ENCODE data around the gene SCFD2.
"Not testable (repeated sequence)": the region's sequence is repeated elsewhere in the genome, so short reads cannot be mapped to it uniquely, and the experiment has no call there.

Gene SCFD2

DNA sequence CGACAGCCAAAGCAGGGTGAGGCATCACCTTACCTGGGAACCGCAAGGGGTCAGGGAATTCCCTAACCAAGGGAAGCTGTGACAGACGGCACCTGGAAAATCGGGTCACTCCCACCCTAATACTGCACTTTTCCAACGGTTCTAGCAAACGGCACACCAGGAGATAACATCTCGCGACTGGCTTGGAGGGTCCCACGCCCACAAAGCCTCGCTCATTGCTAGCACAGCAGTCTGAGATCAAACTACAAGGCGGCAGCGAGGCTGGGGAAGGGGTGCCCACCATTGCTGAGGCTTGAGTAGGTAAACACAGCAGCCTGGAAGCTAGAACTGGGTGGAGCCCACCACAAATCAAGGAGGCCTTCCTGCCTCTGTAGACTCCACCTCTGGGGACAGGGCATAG is 25.7 kb downstream of the SCFD2 start:
- DNase-seq, result not testable (repeated sequence)

- not testable (repeated sequence) for DNase-seq
These were observed 30.9 kb downstream of the SCFD2 start for GRCh38 chr4:53334916-53335315.

GRCh38 chr4:53326535-53326934 is 39.3 kb downstream of the SCFD2 start:
- no peak for DNase-seq

- no peak for DNase-seq
These were observed 43.2 kb downstream of the SCFD2 start for GRCh38 chr4:53322696-53323095.

- DNase-seq, result no peak
These were observed 43.9 kb downstream of the SCFD2 start for GRCh38 chr4:53321984-53322289.

DNA sequence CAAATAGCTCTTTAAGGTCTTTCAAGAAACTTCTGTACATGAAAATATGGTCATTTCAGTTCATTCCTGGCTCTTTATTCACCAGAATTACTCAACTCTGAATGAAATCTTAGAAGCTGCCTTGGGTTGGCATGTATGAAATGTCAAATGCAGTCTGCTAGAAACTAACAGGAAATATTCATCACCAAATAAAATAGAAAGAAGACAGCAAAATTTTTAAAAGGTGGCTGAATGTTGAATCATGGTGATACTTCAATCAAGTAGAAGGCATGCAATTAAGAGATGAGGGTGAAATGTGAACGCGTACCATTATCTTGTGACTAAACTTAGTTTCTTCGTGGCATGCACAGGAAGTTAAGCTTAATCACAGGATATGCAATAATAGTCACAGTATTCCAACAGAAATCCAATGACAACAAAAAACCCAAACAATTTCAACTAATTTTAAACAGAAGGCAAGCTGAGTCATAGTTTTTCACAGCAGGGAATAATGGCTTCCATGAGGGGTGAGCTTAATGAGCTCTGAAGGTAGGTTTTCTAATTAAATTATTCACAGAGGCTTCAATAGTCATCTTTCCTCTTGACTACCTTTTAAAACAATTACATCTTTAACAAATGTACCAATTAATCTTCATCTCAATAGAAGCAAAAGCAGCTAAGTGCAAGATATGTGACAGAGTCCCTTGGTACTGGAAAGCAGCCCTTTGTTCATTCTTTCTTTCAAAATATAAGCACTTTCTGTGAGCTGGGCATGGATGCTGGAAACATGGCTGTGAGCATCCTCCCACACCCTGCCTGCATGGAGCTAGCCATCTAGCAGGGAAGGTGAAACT is 44.5 kb downstream of the SCFD2 start:
- peak; percentile 63 for DNase-seq

- DNase-seq, result no peak
These were observed 50.6 kb downstream of the SCFD2 start for GRCh38 chr4:53315300-53315699.

DNA sequence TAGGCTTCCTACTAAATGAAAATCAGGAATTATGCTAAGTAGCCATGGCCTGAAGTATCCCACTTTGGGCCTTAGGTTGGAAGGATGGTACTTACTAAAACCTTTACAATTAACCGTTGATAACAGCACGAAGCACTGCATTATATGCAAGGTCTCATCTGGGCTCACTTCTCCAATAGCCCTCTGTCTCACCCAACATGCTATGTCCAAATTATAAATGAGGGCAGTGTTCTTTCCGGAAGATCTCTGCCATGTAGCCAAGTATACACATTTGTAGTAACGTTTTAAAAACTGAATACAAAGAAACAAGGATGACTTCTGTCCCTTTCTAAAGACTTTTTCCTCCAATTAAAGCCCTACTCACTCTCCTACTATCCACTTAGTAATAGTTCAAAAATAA is 51.6 kb downstream of the SCFD2 start:
- no peak for DNase-seq

DNA sequence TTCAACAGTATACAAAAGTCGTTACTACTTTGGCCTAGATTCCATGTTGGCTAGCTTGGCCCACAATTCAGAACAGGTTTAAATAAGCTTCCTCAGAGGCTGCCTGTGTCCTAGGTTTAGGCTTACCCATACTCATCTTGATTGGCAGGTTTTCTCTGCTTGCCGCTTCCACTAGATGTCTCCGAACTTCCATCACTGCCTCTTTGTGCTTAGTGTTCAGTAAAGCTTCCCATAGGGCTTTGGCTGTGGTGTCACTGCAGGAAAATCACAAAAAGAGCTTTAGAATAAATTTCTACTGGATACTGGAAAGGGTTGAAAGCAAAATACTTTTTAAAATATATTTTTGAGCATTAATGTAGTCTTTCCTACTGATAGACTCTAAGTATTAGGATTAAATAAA is 52.4 kb downstream of the SCFD2 start:
- DNase-seq, result no peak

DNA sequence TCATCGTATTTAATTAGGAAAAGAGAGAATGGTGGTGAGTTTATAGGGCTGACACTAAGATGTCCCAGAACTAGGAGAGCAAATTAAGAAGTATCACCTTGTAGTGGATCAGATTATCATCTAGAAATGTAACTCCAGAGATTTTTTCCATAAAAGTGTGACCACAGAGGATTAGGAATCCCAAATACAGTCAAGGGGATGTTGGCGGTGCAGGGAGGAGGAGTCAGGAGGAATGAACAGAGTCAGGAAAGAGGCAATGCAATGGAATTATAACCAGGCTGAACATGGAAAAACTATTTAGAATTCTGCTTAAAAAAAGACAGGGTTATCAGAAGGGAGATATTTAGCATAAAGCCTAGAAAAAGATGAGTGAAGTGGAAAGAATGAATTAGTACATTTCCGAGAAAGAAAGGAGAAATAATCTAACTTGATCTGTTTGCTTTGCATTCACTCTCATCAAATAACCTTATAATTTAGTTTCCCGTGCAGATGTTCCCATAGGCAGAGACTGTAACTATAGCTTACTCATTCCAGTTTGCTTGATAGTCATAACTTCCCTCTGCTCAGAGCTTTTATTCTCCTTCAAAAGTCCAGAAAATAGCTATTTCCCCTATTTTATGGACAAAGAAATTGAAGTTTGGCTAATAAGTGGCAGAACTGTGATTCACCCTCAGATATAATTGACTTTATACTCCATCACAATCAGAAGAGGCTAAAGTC is 56.4 kb downstream of the SCFD2 start:
- DNase-seq, result no peak

DNA sequence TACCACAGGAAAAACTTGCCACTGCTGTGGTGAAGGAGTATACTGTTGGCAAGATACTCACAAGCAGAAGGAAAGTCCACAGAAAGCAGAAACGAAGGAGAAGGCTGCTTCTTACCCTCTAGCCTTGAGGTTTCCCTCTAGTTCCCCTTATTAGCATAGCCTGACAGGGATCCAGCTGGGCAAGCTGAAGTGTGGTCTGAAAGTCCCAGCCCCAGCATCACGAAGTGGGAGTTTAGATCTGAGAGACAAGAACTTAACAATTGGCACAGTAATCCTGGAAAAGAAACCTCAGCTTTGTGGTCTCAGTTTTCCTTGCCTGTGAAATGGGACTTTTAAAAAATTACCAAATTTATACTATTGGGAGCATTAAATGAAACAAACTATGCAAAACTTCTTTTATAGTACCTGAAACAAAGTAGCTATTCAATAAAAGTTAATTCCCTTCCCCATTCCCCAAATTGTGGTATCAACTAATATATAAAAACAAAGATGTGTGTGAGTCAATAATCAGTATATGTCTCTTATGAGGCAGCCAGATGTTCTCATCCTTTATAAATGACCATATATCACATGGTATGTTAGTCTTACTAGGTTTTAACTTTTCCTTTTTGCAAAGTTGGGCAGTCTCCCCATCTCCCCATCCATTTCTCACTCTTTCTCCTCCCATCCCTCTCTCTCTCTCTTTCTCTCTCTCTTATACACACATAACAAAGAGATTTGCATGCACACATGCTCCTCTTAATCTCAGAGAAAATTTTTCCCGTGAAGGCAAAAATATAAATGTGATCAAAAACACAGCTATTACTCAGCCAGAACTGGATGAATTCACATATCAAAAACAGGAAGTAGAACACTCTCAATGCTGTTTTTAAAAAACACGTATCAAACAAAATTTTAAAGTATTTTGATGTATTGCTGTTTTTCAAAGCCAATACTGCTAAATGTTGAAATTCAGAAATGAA is 57.8 kb downstream of the SCFD2 start:
- peak; percentile 94 for DNase-seq

DNA sequence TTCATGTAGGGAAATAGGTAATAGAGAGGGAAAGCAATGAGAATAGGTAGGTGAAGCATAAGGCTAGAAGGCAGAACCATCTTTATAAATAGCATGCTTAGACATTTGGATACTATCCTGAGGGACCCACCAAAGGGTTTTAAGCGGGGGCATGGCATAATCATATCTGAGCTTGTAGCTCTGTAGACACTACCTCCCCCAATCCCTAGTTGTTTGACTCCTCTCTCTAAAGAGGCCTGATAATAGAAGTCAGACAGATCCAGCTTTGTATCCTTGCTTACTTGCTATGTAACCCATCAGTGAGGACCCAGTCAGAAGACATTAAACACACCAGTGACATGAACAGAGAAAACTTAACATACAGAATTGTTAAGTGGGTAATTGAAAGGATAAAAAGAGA is 58.7 kb downstream of the SCFD2 start:
- DNase-seq, result no peak

DNA sequence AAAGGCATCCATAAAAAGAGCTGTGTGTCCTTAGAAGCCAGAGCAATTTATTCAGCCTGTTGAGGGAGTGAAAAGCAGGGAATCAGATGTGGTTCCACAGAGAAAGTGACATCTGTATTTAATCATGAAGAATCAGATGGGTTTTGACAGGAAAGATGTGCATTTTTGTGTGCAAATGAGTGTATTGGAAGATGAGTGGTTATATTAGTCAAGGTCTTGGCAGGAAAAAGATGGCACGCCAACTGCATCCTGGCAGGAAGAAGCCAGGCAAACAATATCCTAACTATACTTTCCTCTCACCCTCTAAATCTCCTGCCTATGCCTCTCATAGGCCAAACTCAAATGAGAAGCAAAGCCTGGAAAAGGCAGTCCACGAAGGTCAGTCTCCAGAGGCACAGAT is 59.1 kb downstream of the SCFD2 start:
- no peak for DNase-seq

DNA sequence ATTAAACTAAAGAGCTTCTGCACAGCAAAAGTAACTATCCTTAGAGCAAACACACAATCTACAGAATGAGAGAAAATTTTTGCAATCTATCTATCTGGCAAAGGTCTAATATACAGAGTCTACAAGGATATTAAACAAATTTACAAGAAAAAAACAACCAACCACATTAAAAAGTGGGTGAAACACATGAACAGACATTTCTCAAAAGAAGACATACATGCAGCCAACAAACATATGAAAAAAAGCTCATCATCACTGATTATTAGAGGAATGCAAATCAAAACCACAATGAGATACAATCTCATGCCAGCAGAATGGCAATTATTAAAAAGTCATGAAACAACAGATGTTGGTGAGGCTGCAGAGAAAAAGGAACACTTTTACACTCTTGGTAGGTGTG is 73.7 kb downstream of the SCFD2 start:
- DNase-seq, result not testable (repeated sequence)

- no peak for DNase-seq
These were observed 84.4 kb downstream of the SCFD2 start for GRCh38 chr4:53281438-53281837.

- no peak for DNase-seq
These were observed 85.0 kb downstream of the SCFD2 start for GRCh38 chr4:53280846-53281245.

DNA sequence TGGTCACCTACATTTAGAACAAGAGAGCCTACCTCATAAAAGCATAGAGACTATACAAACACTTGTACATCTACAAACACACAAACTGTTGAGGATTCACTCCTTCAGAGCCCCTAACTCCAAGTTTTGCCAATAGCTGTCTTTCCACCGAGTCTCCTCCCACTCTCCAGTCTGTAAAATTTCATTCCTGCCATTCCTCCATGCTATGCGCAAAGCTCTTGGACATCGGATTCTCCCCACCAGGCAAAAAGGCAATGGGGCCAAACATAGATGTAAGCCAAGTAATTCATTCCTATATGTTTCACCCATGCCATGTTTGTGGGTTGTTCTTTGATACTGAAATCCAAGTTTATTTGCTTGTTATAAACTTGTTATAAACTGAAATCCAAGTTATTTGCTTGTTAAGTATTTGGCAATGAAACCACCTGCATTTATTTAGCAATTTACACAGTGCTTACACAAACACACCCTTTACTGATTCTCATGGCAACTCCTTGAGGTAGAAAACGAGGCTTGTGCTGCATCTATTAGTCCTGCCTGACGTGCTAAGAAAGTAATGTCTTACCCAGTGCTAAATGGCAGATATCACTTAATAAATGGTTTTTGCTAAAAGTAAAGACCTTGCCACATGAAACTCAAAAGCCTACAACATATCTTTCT is 91.1 kb downstream of the SCFD2 start:
- DNase-seq, result no peak

DNA sequence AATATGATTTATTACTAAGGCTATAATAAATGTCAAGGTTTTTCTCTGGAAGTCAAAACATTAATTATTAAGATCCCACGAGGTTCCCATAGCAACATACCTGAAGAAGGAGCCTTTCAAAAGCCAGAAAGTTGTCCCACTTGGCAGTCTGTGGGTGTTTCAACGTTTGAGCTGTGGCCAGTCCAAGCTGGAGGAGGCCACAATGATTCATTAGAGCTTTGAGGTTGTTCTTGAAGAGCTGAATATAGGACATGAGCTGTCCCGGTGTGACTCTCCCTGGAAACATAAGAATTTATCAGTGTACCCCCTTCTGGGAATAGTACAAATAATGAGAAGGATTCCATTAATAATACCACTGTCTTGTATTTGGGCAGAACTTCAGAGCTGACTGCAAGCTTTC is 92.1 kb downstream of the SCFD2 start:
- peak; percentile 14 for DNase-seq

GRCh38 chr4:53267026-53267425 is 98.8 kb downstream of the SCFD2 start:
- no peak for DNase-seq

GRCh38 chr4:53255986-53256385 is 109.9 kb downstream of the SCFD2 start:
- not testable (repeated sequence) for DNase-seq

- DNase-seq, result no peak
These were observed 125.3 kb downstream of the SCFD2 start for GRCh38 chr4:53240573-53240972.

GRCh38 chr4:53238352-53238751 is 127.5 kb downstream of the SCFD2 start:
- DNase-seq, result not testable (repeated sequence)

GRCh38 chr4:53237811-53238210 is 128.1 kb downstream of the SCFD2 start:
- not testable (repeated sequence) for DNase-seq
